HG03196 (cell line): ENCODE data around the gene TPPP3.

ENCODE experiments used
- ATAC-seq: cut with Tn5 transposase; IDR thresholded peaks from one replicate; pipeline ENCODE4 v1.9.1; 2021; ENCODE audit not compliant: unreplicated experiment

The TPPP3 gene

DNA sequence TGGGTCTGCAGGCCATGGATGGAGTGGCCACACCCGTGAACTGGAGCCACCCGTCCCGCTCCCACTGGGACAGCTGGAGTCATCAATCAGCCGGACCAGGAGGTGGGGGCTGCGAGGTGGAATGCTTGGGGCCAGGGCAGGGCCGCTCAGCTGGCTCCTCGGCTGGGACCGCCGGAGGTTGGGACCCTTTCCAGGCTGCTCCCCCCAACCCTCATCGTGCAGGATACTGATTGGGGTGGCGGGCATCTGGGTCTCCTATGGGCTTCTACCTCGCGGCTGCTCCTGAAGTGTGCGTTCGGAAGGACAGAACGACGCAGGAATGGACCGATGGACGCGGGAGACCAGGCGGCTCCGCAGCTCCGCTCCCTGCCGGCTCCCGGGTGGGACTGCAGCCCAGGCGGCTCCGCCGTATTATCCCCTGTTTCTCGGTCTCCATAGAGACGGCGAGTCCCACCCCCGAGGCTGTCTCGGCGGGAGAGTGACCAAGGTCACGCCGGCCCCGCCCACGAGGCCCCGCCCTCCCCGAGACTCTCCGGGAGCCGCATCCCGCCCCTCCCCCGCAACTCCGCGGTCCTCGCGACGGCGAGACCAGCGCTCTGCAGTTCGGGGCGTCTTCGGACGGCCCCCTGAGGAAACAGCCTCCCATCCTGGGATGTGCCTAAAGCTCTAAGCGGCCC is at the start of gene TPPP3:
Gene TPPP3, minus strand, starts transcription at position 388 of the 677 bp plus-strand sequence. CDS start 2,387 bp downstream, outside the sequence.
- no peak for ATAC-seq

DNA sequence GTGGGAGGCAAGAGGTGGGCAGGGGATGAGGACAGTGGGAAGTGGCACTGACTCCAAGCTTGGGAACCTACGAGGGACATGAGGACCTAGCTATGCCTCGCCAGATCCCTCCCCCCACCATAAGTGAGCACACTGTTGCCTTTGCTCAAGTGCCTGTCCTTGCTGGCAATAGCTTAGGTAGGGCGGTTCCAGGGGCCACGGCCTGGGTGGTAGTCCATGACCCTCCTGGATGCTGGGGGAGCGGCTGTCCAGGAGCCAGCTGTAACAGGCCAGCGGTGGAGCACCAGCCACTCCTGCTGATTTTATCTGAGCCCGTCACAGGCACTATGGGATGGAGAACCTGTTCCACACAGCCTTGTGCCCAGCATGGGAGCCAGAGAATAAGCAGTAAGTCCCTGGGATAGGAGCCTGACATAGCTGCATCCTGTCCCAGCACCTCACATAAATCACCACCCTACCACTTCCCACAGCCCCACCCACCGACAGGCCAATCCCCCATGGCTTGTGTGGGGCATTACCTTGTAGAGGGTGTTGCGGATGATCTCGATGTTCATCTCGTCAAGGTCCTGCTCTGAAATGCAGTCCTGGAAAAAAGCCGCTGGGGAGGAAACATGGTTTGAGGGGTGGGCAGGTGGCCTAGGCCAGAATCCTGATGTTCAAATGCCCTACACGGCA is 49.4 kb upstream of the TPPP3 start:
- no peak for ATAC-seq

DNA sequence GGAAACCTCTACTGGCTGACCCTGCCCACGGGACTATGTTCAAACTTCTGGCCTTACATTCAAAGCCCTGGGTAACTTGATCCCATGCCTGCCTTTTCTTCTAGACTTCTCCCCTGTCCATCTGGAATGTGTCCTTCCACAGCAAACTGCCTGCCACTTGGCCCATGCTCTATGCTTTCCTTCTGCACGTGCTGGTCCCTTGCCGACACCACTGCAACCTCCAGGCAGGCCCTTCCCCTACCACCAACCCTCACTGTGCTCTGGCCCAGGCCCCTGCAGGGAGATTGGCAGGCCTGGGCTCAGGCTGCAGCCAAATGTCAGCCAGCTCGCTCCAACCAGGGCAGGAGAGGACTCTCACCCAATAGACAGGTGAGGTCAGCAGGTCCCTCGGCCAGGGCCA is 48.6 kb upstream of the TPPP3 start:
- no peak for ATAC-seq

DNA sequence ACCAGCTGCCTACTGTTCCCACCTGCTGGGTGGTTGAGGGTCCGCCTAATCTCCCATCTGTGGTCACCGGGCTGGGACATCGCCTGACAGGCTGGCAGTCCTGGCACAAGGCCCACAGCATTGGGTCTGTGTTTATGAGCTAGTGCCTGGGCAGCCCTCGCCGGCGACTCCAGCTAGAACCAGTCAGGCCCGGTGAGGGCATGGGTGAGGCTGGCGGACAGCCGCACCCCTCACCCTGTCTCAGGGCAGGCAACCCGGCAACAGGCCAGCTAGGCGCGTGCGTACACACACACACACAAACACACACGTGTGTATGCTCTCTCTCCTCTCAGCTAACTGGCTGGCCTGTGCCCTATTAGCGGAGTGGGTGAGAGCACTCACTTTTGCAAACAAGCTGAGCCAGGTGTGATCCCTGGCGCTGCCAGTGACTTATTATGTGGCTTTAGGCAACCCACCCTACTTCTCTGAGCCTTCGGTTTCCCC is 48.0 kb upstream of the TPPP3 start:
- ATAC-seq = no peak

DNA sequence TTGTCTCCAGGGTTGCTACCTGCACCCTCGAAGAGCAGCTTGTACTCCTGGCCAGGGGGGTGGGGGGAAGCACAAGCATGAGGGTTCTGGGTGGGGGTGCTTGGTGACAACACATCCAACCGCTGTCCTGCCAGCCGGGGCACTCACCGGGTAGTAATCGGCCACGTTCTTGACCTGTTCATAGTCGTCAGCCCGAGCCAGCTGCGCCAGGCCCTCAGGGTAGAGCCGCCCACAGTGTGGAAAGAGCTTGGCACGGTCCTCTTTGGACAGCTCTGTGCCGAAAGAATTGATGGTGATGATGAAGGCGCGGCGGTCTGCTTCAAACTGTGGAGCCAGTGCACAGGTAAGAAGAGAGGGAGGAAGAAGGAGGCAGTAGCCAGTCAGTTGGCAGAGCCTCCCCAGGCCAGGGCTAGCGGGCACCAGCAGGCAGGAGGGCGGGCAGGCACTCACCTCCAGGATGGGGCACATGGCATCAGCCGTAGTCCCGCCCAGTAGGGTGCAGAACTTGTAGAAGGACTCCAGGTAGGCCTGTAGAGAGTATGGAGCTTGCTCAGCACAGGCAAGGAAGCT is 45.6 kb upstream of the TPPP3 start:
- no peak for ATAC-seq

DNA sequence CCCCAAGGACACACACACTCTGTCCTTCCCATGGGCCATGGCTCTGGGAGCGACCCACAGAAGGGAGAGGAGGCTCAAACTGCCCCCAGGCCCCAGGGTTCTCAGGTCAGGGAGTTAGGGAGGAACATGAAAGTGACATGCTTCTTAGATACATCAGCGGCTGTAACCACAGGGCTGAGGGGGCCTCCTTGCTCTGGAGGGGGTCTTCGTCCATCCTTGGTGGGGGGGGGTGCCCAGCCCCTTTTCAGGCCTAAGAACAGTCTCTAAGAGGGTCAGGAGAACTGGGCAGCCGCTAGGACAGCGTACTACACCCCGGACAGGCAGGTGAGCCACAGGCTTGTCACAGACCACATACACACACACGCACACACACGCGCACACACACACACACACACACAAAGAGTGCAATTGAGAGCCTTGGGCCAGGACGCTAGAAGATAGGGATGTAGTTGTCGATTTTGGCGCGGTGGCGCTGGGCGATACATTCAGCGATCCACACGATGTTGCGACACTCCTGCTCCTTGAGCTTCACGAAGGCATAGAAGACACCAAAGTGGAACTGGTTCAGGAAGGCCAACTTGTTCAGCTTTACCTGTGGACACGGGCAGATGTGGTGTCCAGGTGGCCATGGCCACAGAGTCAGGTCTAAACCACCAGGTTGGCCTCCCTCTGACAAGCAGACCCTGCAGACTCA is 44.9 kb upstream of the TPPP3 start:
- no peak for ATAC-seq

DNA sequence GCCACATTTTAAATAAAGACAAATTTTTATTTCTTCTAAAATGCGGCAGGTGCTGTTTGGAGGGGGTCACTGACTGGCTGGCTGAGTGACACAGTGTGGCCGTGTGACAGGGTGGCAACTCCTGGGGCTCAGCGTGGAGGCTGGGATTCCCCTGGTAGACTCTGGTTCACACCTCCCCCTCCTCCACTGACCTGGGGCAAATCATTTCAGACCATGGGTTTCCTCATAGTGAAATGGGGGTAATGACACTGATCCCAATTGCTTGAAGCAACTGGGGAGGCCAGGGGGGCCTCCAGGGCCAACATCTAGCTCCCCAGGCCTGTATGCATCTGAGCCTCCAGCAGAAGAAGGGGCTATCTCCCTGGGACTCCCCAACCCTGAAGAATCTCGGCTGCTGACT is 44.2 kb upstream of the TPPP3 start:
- ATAC-seq = no peak

DNA sequence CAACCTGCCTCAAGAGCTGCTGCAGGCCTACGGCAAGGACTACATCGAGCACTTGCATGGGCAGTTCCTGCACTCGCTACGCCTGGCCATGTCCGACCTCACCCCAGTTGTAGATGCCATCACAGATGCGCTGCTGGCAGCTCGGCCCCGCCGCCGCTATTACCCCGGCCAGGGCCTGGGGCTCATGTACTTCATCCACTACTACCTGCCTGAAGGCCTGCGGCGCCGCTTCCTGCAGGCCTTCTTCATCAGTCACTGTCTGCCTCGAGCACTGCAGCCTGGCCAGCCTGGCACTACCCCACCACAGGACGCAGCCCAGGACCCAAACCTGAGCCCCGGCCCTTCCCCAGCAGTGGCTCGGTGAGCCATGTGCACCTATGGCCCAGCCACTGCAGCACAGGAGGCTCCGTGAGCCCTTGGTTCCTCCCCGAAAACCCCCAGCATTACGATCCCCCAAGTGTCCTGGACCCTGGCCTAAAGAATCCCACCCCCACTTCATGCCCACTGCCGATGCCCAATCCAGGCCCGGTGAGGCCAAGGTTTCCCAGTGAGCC is 43.4 kb upstream of the TPPP3 start:
- ATAC-seq = no peak

DNA sequence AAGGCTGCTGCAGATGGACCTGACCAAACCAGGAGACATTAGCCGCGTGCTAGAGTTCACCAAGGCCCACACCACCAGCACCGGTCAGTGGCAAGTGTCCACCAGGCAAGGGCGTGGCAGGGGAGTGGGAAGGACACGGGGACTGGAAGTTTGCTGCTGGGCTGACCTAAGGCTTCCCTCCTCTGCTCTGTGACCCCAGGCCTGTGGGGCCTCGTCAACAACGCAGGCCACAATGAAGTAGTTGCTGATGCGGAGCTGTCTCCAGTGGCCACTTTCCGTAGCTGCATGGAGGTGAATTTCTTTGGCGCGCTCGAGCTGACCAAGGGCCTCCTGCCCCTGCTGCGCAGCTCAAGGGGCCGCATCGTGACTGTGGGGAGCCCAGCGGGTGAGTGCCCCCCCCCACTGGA is 42.5 kb upstream of the TPPP3 start:
- no peak for ATAC-seq

DNA sequence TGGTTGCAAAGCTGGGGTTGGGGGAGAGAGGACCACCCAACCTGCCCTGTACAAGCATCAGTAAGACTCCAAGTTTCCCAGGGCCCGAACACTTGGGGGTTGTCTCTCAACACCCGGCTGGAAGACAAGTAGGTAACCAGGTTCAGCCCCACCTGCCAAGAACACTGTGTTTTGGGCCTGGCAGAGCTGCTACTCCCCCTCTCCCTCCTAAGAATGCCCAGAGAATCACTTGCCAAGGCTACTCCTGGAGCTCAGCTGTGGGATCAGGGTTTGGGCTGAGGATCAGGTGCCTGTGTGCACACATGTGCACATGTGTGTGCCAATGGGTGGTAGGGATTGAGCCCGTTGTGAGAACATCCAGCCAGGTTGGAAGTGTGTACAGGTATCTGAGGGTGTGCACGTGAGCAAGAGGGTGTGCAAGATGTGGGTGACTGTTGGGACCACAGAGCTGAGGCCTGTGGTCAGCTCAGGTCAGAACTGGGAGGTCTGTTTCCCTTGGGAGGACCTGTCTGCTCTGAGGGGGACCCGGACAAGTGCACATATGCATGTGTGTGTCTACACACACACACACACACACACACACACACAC is 39.9 kb upstream of the TPPP3 start:
- no peak for ATAC-seq

DNA sequence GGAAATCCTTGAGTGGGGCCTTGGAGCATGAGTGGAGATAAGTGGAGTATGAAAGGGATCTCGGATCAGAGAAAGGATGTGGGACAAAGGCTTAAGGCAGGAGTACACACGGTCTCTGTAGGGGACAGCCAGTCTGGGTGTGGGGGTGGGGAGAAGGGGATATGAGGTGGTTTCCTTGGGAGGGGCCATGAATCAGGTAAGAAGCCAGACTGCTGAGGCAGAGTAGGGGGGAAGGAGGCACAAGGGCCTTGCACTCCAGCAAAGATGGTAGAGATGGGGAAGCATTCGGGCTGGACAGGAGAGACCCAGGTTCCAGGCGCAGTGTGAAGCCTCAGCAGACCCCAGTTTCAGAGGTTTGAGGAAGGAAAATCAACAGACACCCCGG is 39.2 kb upstream of the TPPP3 start:
- ATAC-seq = no peak

DNA sequence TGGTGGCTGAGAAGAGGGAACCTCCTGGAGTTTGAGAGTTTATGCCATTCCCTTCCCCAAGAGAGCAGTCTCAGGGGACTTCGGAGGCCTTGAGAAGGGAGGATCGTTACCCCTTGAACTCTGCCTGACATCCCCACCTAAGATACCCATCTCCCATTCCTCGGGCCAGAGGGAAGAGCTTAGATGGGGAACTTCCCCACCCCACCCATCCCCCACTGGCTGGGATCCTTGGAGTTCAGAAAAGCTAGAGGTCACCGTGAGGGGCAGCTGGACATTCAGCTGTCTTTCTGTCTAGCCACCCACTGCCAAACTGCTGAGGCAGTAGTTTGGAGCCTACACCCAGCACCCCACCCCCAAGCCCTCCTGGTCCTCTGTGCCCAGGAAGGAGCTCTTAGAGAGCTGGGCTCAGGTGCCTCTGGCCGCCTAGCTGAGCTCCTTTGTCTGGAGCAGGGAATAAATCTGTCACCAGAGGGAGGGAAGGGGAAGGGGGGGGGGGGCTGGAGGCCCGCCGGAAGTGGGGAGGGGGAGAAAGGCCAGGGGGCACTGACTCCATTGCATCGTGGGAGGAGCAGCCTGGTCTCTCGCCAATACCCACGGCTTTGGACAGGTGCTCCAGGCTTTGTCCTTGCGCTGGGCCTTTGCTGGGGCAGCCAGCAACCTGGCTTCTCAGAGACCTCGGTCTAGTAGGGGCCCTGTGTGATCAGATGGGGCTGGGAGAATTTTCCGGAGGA is 38.6 kb upstream of the TPPP3 start:
- no peak for ATAC-seq

DNA sequence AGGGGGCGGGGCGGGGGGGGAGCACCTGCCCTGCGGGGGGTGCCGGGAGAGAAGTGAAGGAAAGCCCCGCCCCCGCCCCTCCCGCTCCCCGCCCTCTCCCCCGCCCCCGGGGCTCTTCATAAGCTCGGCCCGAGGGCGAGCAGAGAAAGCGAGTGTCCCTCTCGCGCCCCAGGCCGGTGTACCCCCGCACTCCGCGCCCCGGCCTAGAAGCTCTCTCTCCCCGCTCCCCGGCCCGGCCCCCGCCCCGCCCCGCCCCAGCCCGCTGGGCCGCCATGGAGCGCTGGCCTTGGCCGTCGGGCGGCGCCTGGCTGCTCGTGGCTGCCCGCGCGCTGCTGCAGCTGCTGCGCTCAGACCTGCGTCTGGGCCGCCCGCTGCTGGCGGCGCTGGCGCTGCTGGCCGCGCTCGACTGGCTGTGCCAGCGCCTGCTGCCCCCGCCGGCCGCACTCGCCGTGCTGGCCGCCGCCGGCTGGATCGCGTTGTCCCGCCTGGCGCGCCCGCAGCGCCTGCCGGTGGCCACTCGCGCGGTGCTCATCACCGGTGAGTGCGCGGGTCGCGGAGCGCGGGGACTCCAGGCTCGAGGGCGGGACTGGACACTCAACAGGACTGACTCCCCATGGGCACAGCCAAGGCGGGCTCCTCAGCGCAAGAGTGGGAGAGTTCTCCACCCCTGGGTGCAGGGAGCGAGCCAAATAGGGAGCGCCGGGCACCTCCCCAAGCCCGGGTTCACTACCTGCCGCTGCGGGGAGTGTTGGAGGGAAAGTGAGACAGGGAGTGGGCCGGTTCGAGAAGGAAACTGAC is 37.9 kb upstream of the TPPP3 start, which contains the start of gene HSD11B2:
Gene HSD11B2, plus strand, starts transcription at position 145 of the 798 bp plus-strand sequence. Its CDS starts 128 bp downstream, at position 273.
- ATAC-seq = no peak

DNA sequence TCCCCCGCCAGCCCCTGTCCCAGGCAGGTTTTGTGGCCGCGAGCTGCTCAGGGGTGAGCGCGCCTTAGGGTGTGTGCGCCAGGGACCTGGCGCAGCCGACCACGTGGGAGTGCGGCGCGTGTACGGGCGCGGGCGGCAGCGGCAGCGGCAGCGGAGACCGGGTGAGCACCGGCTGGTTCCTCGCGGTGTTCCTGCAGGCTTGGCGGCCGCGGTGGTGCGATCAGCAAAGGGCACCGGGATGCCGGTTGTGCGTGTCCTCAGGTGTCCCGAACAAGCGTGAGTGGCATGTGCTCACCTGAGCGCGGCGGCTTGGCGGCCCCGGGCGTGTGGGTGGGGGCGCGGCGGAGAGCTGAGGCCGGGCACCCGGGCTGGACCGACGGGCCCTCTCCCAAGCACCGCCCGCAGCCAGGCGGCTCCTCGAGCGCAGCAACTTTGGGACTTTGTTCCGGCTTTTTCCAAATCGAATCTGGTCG is 37.2 kb upstream of the TPPP3 start:
- ATAC-seq = no peak

DNA sequence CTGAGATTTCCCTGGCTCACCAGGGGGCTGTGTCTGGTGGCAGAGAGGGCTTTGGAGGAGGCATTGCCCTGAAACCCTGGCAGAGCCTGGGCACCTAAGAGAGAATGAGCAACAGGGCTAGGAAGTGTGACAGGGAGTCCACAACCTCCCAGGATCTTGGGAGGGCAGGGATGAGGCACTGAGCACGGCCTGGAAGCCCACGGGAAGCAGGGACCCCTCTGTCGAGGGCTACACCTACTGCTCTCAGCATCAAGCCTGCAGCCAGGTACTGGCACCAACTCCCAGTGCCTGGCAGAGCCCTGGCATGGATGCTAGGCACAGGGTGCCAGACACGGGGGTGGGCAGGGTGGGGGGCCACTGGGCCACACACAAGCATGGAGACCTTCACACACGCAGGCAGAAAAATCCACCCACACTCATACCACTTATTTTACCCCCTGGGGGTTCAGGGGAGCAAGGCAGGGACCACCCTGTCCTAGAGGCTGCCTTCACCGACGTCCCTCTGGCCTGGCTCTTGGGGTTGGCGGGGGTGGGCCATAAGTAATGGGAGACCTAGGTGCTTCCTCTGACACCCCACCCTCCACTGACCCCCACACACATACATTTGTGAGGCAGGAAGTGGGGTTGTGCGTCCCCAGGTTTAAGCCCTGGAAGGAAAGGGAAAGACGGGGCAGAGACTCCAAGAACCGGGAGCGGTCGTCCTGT is 36.7 kb upstream of the TPPP3 start:
- ATAC-seq = no peak

DNA sequence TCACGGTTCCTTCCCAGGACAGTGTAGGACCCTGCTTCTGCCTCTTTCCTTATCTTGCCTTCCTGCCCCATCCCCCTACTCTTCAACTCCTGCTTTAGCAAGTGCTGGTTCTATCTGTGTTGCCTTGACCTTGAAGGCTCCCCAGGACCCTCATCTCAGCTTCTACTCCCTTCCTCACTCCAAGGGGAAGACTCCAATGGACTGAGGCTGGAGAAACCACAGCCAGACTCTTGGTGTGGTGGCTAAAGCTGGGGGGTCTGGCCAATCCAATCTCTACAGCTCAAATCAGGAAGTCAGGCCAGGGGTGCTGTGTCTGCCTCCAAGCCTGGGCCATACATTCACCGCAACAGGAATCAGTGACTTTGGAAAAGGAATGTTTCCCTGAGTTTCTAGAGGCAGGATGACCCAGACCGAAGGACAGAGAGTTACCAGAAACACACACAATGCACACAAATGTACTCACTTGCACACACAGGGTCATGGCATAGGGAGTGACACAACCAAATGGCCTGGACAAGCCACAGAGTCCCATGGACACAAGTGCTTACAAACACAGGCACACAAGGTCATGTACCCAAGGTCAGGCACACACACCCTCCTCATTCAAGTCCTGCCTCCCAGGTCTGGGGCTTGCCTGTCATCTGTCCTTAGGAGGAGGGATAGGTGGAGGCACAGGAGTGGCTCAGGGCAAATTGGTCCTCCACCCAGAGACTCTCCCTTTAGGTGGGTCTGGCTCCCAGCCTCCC is 35.9 kb upstream of the TPPP3 start:
- no peak for ATAC-seq

DNA sequence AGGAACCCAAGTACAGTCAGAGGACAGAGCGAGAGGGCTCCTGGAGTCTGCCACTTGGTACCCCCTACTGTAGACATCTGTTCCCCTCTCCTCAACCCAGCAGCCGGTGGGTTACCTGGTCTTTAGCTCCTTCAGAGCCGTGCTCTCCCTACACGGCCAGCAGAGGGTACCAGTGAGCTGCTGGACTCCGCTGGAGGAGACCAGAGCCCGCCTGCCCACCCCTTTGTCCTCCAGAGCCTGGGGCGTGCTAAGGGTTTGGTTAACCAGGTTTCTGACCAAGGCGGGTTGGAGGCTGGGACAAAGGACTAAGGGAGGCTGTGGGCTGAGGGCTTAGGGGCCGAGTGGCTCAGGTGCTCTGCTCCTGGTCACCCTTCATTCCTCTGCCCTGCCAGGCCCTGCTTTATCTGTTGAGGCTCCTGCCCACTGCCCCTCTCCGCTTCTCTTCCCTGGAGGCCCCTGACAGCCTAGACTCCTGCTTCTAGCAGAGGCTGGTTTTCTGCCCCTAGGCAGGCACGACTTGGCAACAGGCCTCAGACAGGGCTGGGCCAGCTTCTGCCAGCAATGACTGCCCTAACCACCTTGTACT is 34.9 kb upstream of the TPPP3 start:
- no peak for ATAC-seq

DNA sequence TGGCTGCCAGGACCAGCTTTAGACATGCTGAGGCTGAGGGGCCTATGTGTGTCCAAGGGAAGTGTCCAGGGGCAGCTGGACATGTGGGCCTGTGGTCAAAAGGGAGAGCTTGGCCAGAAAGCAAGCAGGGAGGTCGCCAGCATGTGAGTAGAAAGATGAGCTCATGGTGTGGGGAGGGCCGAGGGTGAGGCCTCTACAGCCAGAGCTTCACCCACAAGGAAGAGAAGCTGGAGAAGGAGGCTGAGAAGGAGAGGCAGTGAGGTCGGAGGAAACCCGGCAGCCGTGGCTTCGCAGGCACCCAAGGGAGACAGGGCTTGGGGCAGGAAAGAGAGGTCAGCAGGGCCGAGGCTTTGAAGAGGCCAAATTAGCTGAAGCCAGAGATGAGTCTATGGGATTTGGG is 33.7 kb upstream of the TPPP3 start:
- ATAC-seq = no peak
